GM23338 (cell line): ENCODE data around the gene ITCH. TPM values are rescaled to one million over a fixed set of nuclear protein-coding genes. Genes with fewer than 3 reads are reported as not detected.

ENCODE experiments used
- ATAC-seq: fragments of 200-7000 bp; cut with Tn5 transposase; 3 replicates; pipeline ENCODE4 v1.9.1; 2020
- DNase-seq: peaks from one replicate; pipeline ENCODE4 v3.0.0-alpha.2; 2015; ENCODE audit warnings: low spot score
- H2AFZ ChIP-seq: fragments of 200-600 bp; sonication (generic); 2 replicates; pipeline ENCODE4 v1.8.0; 2016; ENCODE audit warnings: antibody characterized with exemption, mild to moderate bottlenecking, moderate library complexity
- H3F3A ChIP-seq: fragments of 200-600 bp; sonication (generic); replicated peaks from 2 replicates; pipeline ENCODE4 v1.8.0; 2017; ENCODE audit warnings: antibody characterized with exemption, mixed run types, low read depth
- H3K27ac ChIP-seq: fragments of 200-600 bp; sonication (generic); 2 replicates; pipeline ENCODE4 v1.6.1; 2016; ENCODE audit warnings: low read depth
- H3K27me3 ChIP-seq: fragments of 200-600 bp; sonication (generic); 2 replicates; pipeline ENCODE4 v1.8.0; 2016; ENCODE audit warnings: mild to moderate bottlenecking, mixed run types, moderate library complexity; ENCODE audit not compliant: insufficient read depth
- H3K36me3 ChIP-seq: fragments of 200-600 bp; sonication (generic); 2 replicates; pipeline ENCODE4 v1.8.0; 2016; ENCODE audit warnings: mild to moderate bottlenecking; ENCODE audit not compliant: insufficient read depth
- H3K4me1 ChIP-seq: fragments of 200-600 bp; sonication (generic); 2 replicates; pipeline ENCODE4 v1.8.0; 2016; ENCODE audit warnings: mild to moderate bottlenecking, moderate library complexity; ENCODE audit not compliant: insufficient read depth
- H3K4me2 ChIP-seq: fragments of 200-600 bp; sonication (generic); 2 replicates; pipeline ENCODE4 v1.7.1; 2017; ENCODE audit warnings: mixed run types
- H3K4me3 ChIP-seq: fragments of 200-600 bp; sonication (generic); 2 replicates; pipeline ENCODE4 v1.6.1; 2016; ENCODE audit warnings: mixed run types
- H3K79me2 ChIP-seq: fragments of 200-600 bp; sonication (generic); replicated peaks from 2 replicates; pipeline ENCODE4 v1.8.0; 2017; ENCODE audit warnings: mild to moderate bottlenecking; ENCODE audit not compliant: insufficient read depth
- H3K9me2 ChIP-seq: fragments of 200-600 bp; sonication (generic); 2 replicates; pipeline ENCODE4 v1.8.0; 2017; ENCODE audit not compliant: insufficient read depth
- H4K20me1 ChIP-seq: fragments of 200-600 bp; sonication (generic); replicated peaks from 2 replicates; pipeline ENCODE4 v1.8.0; 2017; ENCODE audit warnings: mild to moderate bottlenecking; ENCODE audit not compliant: insufficient read depth
- H3K27ac Mint-ChIP-seq: 2 replicates; pipeline ENCODE4 v1.8.0; 2020; ENCODE audit warnings: inconsistent platforms, mild to moderate bottlenecking, moderate library complexity, mixed read lengths
- H3K27me3 Mint-ChIP-seq: 3 replicates; pipeline ENCODE4 v1.8.0; 2022; ENCODE audit warnings: low read depth, mild to moderate bottlenecking, moderate library complexity, mixed read lengths, inconsistent platforms; ENCODE audit not compliant: insufficient read depth, poor library complexity
- H3K36me3 Mint-ChIP-seq: 3 replicates; pipeline ENCODE4 v1.8.0; 2021; ENCODE audit warnings: low read depth, mild to moderate bottlenecking, inconsistent platforms, moderate library complexity, mixed read lengths
- H3K4me1 Mint-ChIP-seq: 3 replicates; pipeline ENCODE4 v1.8.0; 2020; ENCODE audit warnings: mild to moderate bottlenecking, inconsistent platforms, mixed read lengths
- H3K4me3 Mint-ChIP-seq: 3 replicates; pipeline ENCODE4 v1.8.0; 2021; ENCODE audit warnings: moderate library complexity, mild to moderate bottlenecking, inconsistent platforms, mixed read lengths
- H3K9me3 Mint-ChIP-seq: 3 replicates; pipeline ENCODE4 v1.8.0; 2020; ENCODE audit warnings: moderate library complexity, mild to moderate bottlenecking, inconsistent platforms, mixed read lengths
- CREB1 ChIP-seq: fragments of 250-450 bp; sonication (Bioruptor Pico); IDR thresholded peaks from 2 replicates; pipeline ENCODE4 v1.5.0; 2020; ENCODE audit warnings: low read depth, mild to moderate bottlenecking, moderate library complexity
- EZH2 ChIP-seq: fragments of 200-600 bp; sonication (generic); IDR thresholded peaks from one replicate; pipeline ENCODE4 v1.8.0; 2017; ENCODE audit warnings: antibody characterized with exemption, mild to moderate bottlenecking, low read depth; ENCODE audit not compliant: unreplicated experiment
- JUNB ChIP-seq: IDR thresholded peaks from one replicate; pipeline ENCODE4 v1.6.1; 2016; ENCODE audit warnings: antibody characterized with exemption; ENCODE audit not compliant: unreplicated experiment
- NANOG ChIP-seq: IDR thresholded peaks from 2 replicates; pipeline ENCODE4 v1.6.1; 2016; ENCODE audit warnings: antibody characterized with exemption, borderline replicate concordance
- POLR2AphosphoS5 ChIP-seq: IDR thresholded peaks from 2 replicates; pipeline ENCODE4 v1.6.1; 2016; ENCODE audit warnings: antibody characterized with exemption, low read depth
- STAT1 ChIP-seq: IDR thresholded peaks from one replicate; pipeline ENCODE4 v1.6.1; 2016; ENCODE audit warnings: antibody characterized with exemption; ENCODE audit not compliant: unreplicated experiment
- ZNF331 ChIP-seq: fragments of 250-450 bp; sonication (Bioruptor Pico); IDR thresholded peaks from 2 replicates; pipeline ENCODE4 v1.5.0; 2020; ENCODE audit warnings: low read depth, mild to moderate bottlenecking, moderate library complexity
- polyA plus RNA-seq: library from polyadenylated mRNA; unstranded; fragments of >200 nt; fragmentation: Nextera tagmentation; extraction: Ambion mirVana; gene quantifications from 2 replicates; pipeline ENCODE4 v1.2.1, GENCODE V29; 2016
- total RNA-seq: library from RNA; depleted of rRNA; stranded (reverse); fragments of >200 nt; shearing (Covaris generic); gene quantifications from 2 replicates; pipeline ENCODE4 v1.2.3, GENCODE V29; 2014
- TF ChIP-seq, protein P1 (sequence below): IDR thresholded peaks from one replicate; pipeline ENCODE4 v1.6.1; 2018; ENCODE audit warnings: antibody characterized with exemption; ENCODE audit not compliant: unreplicated experiment
- TF ChIP-seq, protein P2 (sequence below): IDR thresholded peaks from 2 replicates; pipeline ENCODE4 v1.6.1; 2016; ENCODE audit warnings: antibody characterized with exemption
- TF ChIP-seq, protein P3 (sequence below), 2 experiments: fragments of 200-600 bp in 1 of 2; sonication (generic) in 1 of 2; conservative IDR thresholded peaks; 2 replicates each; pipeline versions ENCODE4 v1.5.1 to v1.6.1; 2016 to 2017; ENCODE audit warnings: antibody characterized with exemption in 2 of 2, low read depth in 2 of 2, mild to moderate bottlenecking in 2 of 2, moderate library complexity in 1 of 2

ITCH gene
- total and polyA plus RNA-seq, 2 experiments from 2014 or later: 16.4 to 31.6 TPM

DNA sequence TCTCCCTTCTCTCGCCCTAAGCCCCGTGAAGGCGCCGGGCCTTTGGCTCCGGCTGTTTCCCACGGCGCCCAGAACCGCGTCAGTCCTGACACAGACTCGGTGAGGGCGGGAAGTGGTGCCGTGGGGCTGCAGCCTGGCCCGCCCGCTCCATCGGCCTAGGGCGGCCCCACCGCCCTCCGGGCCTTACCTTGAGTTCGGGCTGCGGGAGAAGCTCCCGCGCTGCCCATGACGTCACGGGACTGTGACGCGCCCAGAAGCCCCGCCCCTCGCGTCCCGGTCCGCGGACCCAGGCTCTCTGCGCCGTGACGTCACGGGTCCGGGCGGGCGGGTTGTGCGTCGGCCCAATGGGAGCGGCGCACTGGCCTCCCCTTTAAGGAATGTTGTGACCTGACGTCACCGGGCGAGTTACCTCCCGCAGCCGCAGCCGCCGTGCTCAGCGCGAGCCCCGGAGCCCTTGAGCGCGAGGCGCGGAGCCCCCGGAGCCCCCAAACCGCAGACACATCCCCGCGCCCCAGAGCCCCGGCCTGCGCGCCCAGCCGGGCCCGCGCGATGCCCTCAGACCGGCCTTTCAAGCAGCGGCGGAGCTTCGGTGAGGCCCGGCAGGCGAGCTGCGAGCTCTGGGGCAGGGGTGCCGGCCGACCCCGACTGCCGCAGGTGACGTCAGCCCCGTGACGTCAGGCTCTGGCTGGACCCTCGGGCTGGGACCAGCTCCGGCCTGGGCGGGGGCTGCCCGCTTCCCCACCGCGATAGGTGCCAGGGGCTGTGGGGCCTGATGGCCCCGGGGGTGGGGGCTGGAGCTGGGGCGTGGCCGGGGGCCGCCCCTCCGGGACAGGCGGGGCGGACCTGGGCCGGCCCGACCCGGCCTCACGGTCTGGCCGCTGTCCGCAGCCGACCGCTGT lies 195.5 kb downstream of the ITCH start, which contains the start of gene MAP1LC3A:
TSS of gene MAP1LC3A (plus strand) at position 399 of the 899 bp plus-strand sequence. CDS start at position 550, 151 bp downstream.
- Histone ChIP-seq H3K79me2 (no peaks in the 10 kb centered on the region), H3K4me1 (no peaks in the 10 kb centered on the region), H3K9me2 (no peaks in the 10 kb centered on the region), H3K27ac (no peak within 1 kb of the TSS), H3F3A (no peaks in the 10 kb centered on the region), H3K4me2 (peak within 1 kb of the TSS; percentile 78), H3K27me3 (peaks cover 6% of the 10 kb centered on the region; the same call in 1 of the 2 replicates), H2AFZ (peak within 1 kb of the TSS; percentile 100), H3K36me3 (no peaks in the 10 kb centered on the region), H3K4me3 (peak within 1 kb of the TSS; percentile 91), H4K20me1 (no peaks in the 10 kb centered on the region; the same call in 1 of the 2 replicates)
- peak within 1 kb of the TSS; percentile 69 for H3K4me3 Mint-ChIP-seq
- peaks cover 3% of the 10 kb centered on the region; the same call in 1 of the 3 replicates for H3K4me1 Mint-ChIP-seq
- H3K27me3 Mint-ChIP-seq: peaks cover 3% of the 10 kb centered on the region
- 0 out of 2 replicates have a peak within 1 kb of the TSS, but pooled peaks have one; percentile 8 for H3K27ac Mint-ChIP-seq
- DNase-seq (peak; percentile 98), ATAC-seq (peak; percentile 78)
- no peaks in the 10 kb centered on the region for H3K9me3 Mint-ChIP-seq
- TF ChIP-seq CREB1 (CRISPR knock-in tag): peak; percentile 100
- peak; percentile 39; the same call in 1 of the 2 replicates for TF ChIP-seq POLR2AphosphoS5
- TF ChIP-seq, protein P1, sequence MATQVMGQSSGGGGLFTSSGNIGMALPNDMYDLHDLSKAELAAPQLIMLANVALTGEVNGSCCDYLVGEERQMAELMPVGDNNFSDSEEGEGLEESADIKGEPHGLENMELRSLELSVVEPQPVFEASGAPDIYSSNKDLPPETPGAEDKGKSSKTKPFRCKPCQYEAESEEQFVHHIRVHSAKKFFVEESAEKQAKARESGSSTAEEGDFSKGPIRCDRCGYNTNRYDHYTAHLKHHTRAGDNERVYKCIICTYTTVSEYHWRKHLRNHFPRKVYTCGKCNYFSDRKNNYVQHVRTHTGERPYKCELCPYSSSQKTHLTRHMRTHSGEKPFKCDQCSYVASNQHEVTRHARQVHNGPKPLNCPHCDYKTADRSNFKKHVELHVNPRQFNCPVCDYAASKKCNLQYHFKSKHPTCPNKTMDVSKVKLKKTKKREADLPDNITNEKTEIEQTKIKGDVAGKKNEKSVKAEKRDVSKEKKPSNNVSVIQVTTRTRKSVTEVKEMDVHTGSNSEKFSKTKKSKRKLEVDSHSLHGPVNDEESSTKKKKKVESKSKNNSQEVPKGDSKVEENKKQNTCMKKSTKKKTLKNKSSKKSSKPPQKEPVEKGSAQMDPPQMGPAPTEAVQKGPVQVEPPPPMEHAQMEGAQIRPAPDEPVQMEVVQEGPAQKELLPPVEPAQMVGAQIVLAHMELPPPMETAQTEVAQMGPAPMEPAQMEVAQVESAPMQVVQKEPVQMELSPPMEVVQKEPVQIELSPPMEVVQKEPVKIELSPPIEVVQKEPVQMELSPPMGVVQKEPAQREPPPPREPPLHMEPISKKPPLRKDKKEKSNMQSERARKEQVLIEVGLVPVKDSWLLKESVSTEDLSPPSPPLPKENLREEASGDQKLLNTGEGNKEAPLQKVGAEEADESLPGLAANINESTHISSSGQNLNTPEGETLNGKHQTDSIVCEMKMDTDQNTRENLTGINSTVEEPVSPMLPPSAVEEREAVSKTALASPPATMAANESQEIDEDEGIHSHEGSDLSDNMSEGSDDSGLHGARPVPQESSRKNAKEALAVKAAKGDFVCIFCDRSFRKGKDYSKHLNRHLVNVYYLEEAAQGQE: no peak
- no peak for TF ChIP-seq EZH2
- no peaks in the 10 kb centered on the region; the same call in 1 of the 3 replicates for H3K36me3 Mint-ChIP-seq

DNA sequence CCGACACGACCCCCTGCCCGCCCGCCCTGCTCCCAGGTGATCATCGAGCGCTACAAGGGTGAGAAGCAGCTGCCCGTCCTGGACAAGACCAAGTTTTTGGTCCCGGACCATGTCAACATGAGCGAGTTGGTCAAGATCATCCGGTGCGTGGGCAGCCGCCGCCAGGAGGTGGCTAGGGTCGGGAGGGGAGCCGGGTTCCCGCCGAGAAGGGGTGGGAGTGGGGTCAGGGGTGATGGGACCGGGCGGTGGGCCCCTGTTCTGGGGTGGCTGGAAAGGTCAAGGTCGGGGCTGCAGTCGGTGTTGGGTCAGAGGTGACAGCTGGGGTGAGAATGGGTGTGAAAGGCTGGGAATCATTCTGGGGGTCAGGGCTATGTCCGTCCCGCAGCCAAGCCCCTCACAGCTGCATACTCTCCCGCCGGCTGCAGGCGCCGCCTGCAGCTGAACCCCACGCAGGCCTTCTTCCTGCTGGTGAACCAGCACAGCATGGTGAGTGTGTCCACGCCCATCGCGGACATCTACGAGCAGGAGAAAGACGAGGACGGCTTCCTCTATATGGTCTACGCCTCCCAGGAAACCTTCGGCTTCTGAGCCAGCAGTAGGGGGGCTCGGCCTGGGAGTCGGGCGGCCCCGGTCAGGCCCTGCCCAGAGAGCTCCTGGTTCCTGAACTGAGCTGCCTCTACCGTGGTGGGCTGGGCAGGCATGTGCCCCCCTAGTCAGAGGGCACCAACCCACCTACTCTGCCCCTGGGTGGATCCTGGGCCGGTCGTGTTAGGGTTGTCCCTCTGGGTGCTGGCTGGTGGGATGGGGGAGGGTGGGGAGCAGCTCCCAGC lies 196.5 kb downstream of the ITCH start:
- Histone ChIP-seq H3K4me2 (peak overlapping the region; percentile 77), H3K79me2 (no peaks in the 10 kb centered on the region), H3F3A (no peaks in the 10 kb centered on the region), H3K27me3 (peaks cover 6% of the 10 kb centered on the region; the same call in 1 of the 2 replicates), H3K9me2 (no peaks in the 10 kb centered on the region), H4K20me1 (no peaks in the 10 kb centered on the region; the same call in 1 of the 2 replicates), H3K4me1 (no peaks in the 10 kb centered on the region), H2AFZ (no peak overlapping the region), H3K27ac (no peak overlapping the region), H3K4me3 (peak overlapping the region; percentile 91), H3K36me3 (no peaks in the 10 kb centered on the region)
- no peaks in the 10 kb centered on the region for H3K9me3 Mint-ChIP-seq
- no peak overlapping the region for H3K27ac Mint-ChIP-seq
- DNase-seq (peak; percentile 30), ATAC-seq (peak; percentile 7)
- no peaks in the 10 kb centered on the region; the same call in 1 of the 3 replicates for H3K36me3 Mint-ChIP-seq
- H3K27me3 Mint-ChIP-seq: peaks cover 3% of the 10 kb centered on the region
- peaks cover 3% of the 10 kb centered on the region; the same call in 2 of the 3 replicates for H3K4me1 Mint-ChIP-seq
- H3K4me3 Mint-ChIP-seq: peak overlapping the region; percentile 69
- TF ChIP-seq NANOG: no peak
- TF ChIP-seq, protein P1: no peak
- TF ChIP-seq STAT1: no peak
- no peak for TF ChIP-seq EZH2
- TF ChIP-seq, protein P2, sequence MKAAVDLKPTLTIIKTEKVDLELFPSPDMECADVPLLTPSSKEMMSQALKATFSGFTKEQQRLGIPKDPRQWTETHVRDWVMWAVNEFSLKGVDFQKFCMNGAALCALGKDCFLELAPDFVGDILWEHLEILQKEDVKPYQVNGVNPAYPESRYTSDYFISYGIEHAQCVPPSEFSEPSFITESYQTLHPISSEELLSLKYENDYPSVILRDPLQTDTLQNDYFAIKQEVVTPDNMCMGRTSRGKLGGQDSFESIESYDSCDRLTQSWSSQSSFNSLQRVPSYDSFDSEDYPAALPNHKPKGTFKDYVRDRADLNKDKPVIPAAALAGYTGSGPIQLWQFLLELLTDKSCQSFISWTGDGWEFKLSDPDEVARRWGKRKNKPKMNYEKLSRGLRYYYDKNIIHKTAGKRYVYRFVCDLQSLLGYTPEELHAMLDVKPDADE: no peak
- TF ChIP-seq JUNB: no peak
- no peak for TF ChIP-seq POLR2AphosphoS5
- TF ChIP-seq, protein P3, sequence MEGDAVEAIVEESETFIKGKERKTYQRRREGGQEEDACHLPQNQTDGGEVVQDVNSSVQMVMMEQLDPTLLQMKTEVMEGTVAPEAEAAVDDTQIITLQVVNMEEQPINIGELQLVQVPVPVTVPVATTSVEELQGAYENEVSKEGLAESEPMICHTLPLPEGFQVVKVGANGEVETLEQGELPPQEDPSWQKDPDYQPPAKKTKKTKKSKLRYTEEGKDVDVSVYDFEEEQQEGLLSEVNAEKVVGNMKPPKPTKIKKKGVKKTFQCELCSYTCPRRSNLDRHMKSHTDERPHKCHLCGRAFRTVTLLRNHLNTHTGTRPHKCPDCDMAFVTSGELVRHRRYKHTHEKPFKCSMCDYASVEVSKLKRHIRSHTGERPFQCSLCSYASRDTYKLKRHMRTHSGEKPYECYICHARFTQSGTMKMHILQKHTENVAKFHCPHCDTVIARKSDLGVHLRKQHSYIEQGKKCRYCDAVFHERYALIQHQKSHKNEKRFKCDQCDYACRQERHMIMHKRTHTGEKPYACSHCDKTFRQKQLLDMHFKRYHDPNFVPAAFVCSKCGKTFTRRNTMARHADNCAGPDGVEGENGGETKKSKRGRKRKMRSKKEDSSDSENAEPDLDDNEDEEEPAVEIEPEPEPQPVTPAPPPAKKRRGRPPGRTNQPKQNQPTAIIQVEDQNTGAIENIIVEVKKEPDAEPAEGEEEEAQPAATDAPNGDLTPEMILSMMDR (conservative IDR thresholded peaks at IDR 0.05; ENCODE audit: low read depth in 2 of 2): no peak
- TF ChIP-seq ZNF331: no peak
